Breast epithelium (tissue), 4 donors: ENCODE results near the gene NFIX. TPM values are rescaled to one million over a fixed set of nuclear protein-coding genes. Genes with fewer than 3 reads are reported as not detected.
A peak's percentile ranks its signal among the peaks of the same experiment; 100 is the strongest.

Experiments
- DNase-seq, 2 donors: peaks; one replicate each; pipeline ENCODE4 v3.0.0-alpha.2; 2019; ENCODE audit warnings: low spot score in 2 of 2
- H3K27ac ChIP-seq, 2 donors: fragments of 200-600 bp; sonication (generic) in 1 of 2; one replicate each; pipeline ENCODE4 v1.5.1; 2016 to 2019; ENCODE audit warnings: mild to moderate bottlenecking in 1 of 2
- H3K27me3 ChIP-seq, 2 donors: fragments of 200-600 bp; sonication (generic) in 1 of 2; one replicate each; pipeline versions ENCODE4 v1.5.1 to v1.6.0; 2017 to 2019; ENCODE audit warnings: control low read depth in 1 of 2, mild to moderate bottlenecking in 1 of 2
- H3K36me3 ChIP-seq: fragments of 200-600 bp; one replicate; pipeline ENCODE4 v1.5.1; 2019
- H3K4me1 ChIP-seq, 2 donors: fragments of 200-600 bp; sonication (generic); one replicate each; pipeline ENCODE4 v1.5.1; 2016 to 2019; ENCODE audit warnings: control low read depth in 1 of 2
- H3K4me3 ChIP-seq, 3 donors: fragments of 200-600 bp; sonication (generic); 1 replicate in 2 of 3; 2 replicates in 1 of 3; pipeline ENCODE4 v1.5.1; 2016 to 2019; ENCODE audit warnings: mild to moderate bottlenecking in 3 of 3, moderate library complexity in 2 of 3
- H3K9me3 ChIP-seq, 2 donors: fragments of 200-600 bp; sonication (generic) in 1 of 2; one replicate each; pipeline ENCODE4 v1.5.1; 2016 to 2019; ENCODE audit warnings: control low read depth in 1 of 2
- CTCF ChIP-seq, 3 donors: fragments of 450-650 bp; IDR thresholded peaks; one replicate each; pipeline ENCODE4 v1.5.1; 2016 to 2017; ENCODE audit warnings: antibody characterized with exemption in 3 of 3, mild to moderate bottlenecking in 3 of 3, moderate library complexity in 3 of 3
- POLR2A ChIP-seq: fragments of 450-650 bp; IDR thresholded peaks from one replicate; pipeline ENCODE4 v1.6.1; 2016; ENCODE audit warnings: antibody characterized with exemption, mild to moderate bottlenecking, moderate library complexity
- POLR2AphosphoS5 ChIP-seq, 3 donors: sonication (generic); formaldehyde crosslinking; IDR thresholded peaks; one replicate each; pipeline ENCODE4 v1.6.1; 2017; ENCODE audit warnings: antibody characterized with exemption in 3 of 3
- intact Hi-C: fragments of 100-400 bp; cut with DNase I; formaldehyde crosslinking; loops from one replicate; pipeline ENCODE4 v1.15.1; 2023; ENCODE audit warnings: low total_unique reads
- total RNA-seq, 3 donors: library from RNA; depleted of rRNA; stranded (reverse); fragments of >200 nt; gene quantifications; one replicate each; pipeline ENCODE4 v1.1.0, GENCODE V29; 2016

NFIX gene
- total RNA-seq, 3 donors from 2014 or later, result 43.6 to 53.9 (median 52.8) TPM

- H3K36me3 ChIP-seq, result no peaks in the 10 kb centered on the region
- intact Hi-C loops, result no loop called here
- peak overlapping the region; percentile 31 to 59 (median 40) for H3K4me3 ChIP-seq
- peaks cover 0 to 4% of the 10 kb centered on the region in 2 donors for H3K4me1 ChIP-seq
- H3K27ac ChIP-seq, result peak overlapping the region; percentile 68 to 80
- DNase-seq, result no peak
- no peaks in the 10 kb centered on the region for H3K27me3 ChIP-seq
- H3K9me3 ChIP-seq, result no peaks in the 10 kb centered on the region
- no peak for TF ChIP-seq POLR2AphosphoS5 (IDR thresholded peaks at IDR 0.05)
Measured at GRCh38 chr19:13098277-13099072, 103.2 kb downstream of the NFIX start.

- no peak for DNase-seq
- no peaks in the 10 kb centered on the region for H3K36me3 ChIP-seq
- H3K27ac ChIP-seq, result peak overlapping the region; percentile 68 to 79
- H3K9me3 ChIP-seq, result no peaks in the 10 kb centered on the region
- H3K4me3 ChIP-seq, result peak overlapping the region; percentile 31 to 59 (median 40)
- intact Hi-C loops, result no loop called here
- TF ChIP-seq POLR2A (no peak), POLR2AphosphoS5 (IDR thresholded peaks at IDR 0.05) (peak in 1 of 3 donors; percentile 27), CTCF (IDR thresholded peaks at IDR 0.05) (no peak)
- peaks cover 0 to 4% of the 10 kb centered on the region in 2 donors for H3K4me1 ChIP-seq
- no peaks in the 10 kb centered on the region for H3K27me3 ChIP-seq
Measured at GRCh38 chr19:13099073-13099999, 104.1 kb downstream of the NFIX start.

- Histone ChIP-seq H3K9me3 (no peaks in the 10 kb centered on the region), H3K4me1 (peaks cover 0 to 4% of the 10 kb centered on the region in 2 donors), H3K27ac (peak overlapping the region; percentile 68 to 79), H3K27me3 (no peaks in the 10 kb centered on the region), H3K4me3 (peak overlapping the region in 2 of 3 donors; percentile 31 to 40), H3K36me3 (no peaks in the 10 kb centered on the region)
- TF ChIP-seq POLR2AphosphoS5 (IDR thresholded peaks at IDR 0.05), result no peak
- no peak for TF ChIP-seq POLR2A
- no peak for DNase-seq
- intact Hi-C loops, result no loop called here
Measured at GRCh38 chr19:13100031-13100588, 104.8 kb downstream of the NFIX start.

GRCh38 chr19:13100841-13101589 lies 105.7 kb downstream of the NFIX start:
- intact Hi-C loops, result no loop called here
- H3K27ac ChIP-seq, result peak overlapping the region in 1 of 2 donors; percentile 79
- no peak for TF ChIP-seq POLR2A
- TF ChIP-seq POLR2AphosphoS5 (IDR thresholded peaks at IDR 0.05), result no peak
- no peak for TF ChIP-seq CTCF (IDR thresholded peaks at IDR 0.05)

GRCh38 chr19:13101590-13102415 lies 106.5 kb downstream of the NFIX start:
- H3K4me1 ChIP-seq, result peaks cover 0 to 4% of the 10 kb centered on the region in 2 donors

More at GRCh38 chr19:13100841-13101589, 105.7 kb downstream of the NFIX start:
- peaks cover 0 to 4% of the 10 kb centered on the region in 2 donors for H3K4me1 ChIP-seq
- H3K4me3 ChIP-seq, result peak overlapping the region; percentile 41 to 59 (median 52)
- no peaks in the 10 kb centered on the region for H3K27me3 ChIP-seq
- no peak for DNase-seq
- H3K9me3 ChIP-seq, result no peaks in the 10 kb centered on the region
- H3K36me3 ChIP-seq, result no peaks in the 10 kb centered on the region

More at GRCh38 chr19:13101590-13102415, 106.5 kb downstream of the NFIX start:
- DNase-seq, result no peak
- H3K9me3 ChIP-seq, result no peaks in the 10 kb centered on the region
- no peak for TF ChIP-seq POLR2A
- TF ChIP-seq POLR2AphosphoS5 (IDR thresholded peaks at IDR 0.05), result no peak
- no peak for TF ChIP-seq CTCF (IDR thresholded peaks at IDR 0.05)
- intact Hi-C loops, result no loop called here
- no peaks in the 10 kb centered on the region for H3K36me3 ChIP-seq
- H3K4me3 ChIP-seq, result peak overlapping the region; percentile 41 to 59 (median 52)
- no peaks in the 10 kb centered on the region for H3K27me3 ChIP-seq
- peak overlapping the region; percentile 62 to 76 for H3K27ac ChIP-seq
